ENCODE results near the gene G3BP2.
A peak's percentile ranks its signal among the peaks of the same experiment; 100 is the strongest.

Gene G3BP2

GRCh38 chr4:75654905-75655304, 18.3 kb downstream of the G3BP2 start:
- no peak for DNase-seq (ENCODE audit: extremely low spot score)
- ChIA-PET POLR2A (interaction anchor here (1.5 kb wide), 1 partner anchor 70 kb away, joined by 7 read pairs; the partner anchor contains the start of gene USO1), CTCF (no interaction called here)
- TF ChIP-seq CTBP1 (IDR thresholded peaks at IDR 0.05; ENCODE audit: borderline replicate concordance) (no peak), L3MBTL2 (conservative IDR thresholded peaks at IDR 0.05) (no peak), FOXK2 (IDR thresholded peaks at IDR 0.05) (no peak), SUZ12 (IDR thresholded peaks at IDR 0.05) (no peak), NFRKB (IDR thresholded peaks at IDR 0.05) (no peak), LEF1 (IDR thresholded peaks at IDR 0.05; ENCODE audit: borderline replicate concordance) (no peak), TARDBP (IDR thresholded peaks at IDR 0.05) (no peak), BHLHE40 (IDR thresholded peaks at IDR 0.05; ENCODE audit: borderline replicate concordance) (no peak), PKNOX1 (IDR thresholded peaks at IDR 0.05) (no peak), ZNF384 (IDR thresholded peaks at IDR 0.05) (no peak), SP1 (IDR thresholded peaks at IDR 0.05) (no peak), FOXA1 (IDR thresholded peaks at IDR 0.05) (no peak), ELF4 (IDR thresholded peaks at IDR 0.05) (no peak), ARNT (IDR thresholded peaks at IDR 0.05) (no peak)

DNA sequence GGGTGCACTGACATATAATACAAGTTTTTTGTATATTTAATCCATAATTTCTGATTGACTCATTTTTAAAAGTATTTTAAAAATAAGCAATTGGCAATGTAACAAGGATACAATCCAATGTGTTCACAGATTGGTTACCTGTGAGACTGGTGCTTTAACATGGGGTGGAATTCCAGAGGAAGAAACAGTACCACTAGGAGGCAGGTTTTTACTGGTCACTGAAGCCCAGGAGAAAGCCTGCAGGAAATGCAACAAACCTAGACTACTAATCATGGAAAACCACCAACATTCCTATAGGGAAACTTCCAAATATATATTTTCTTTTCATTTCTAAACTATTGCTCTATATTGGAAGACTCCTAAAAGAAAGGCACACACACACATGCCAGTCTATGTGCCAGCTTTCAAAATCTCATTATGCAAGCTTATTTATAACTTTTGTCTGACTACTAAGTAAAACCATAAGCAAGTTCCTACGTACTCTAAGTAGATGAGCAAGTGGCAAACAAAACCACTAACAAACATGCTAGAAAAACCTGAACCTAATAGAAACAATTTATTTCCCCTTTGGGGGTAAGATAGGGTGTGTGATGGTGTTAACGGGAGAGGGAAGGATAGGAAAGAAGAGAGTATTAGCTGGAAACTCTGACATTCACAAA, 19.2 kb downstream of the G3BP2 start:
- TF ChIP-seq SP1 (IDR thresholded peaks at IDR 0.05) (no peak), ARNT (IDR thresholded peaks at IDR 0.05) (no peak), TARDBP (IDR thresholded peaks at IDR 0.05) (no peak), ELF4 (IDR thresholded peaks at IDR 0.05) (no peak), L3MBTL2 (conservative IDR thresholded peaks at IDR 0.05) (no peak), LEF1 (IDR thresholded peaks at IDR 0.05; ENCODE audit: borderline replicate concordance) (no peak), CTBP1 (IDR thresholded peaks at IDR 0.05; ENCODE audit: borderline replicate concordance) (no peak), FOXA1 (IDR thresholded peaks at IDR 0.05) (no peak), NFRKB (IDR thresholded peaks at IDR 0.05) (no peak), SUZ12 (IDR thresholded peaks at IDR 0.05) (no peak), ZNF384 (IDR thresholded peaks at IDR 0.05) (no peak), HDGF (IDR thresholded peaks at IDR 0.05; ENCODE audit: borderline replicate concordance) (no peak), FOXK2 (IDR thresholded peaks at IDR 0.05) (no peak)
- ChIA-PET POLR2A (interaction anchor here (1.5 kb wide), 1 partner anchor 70 kb away, joined by 7 read pairs; the partner anchor contains the start of gene USO1), CTCF (no interaction called here)
- peak; percentile 25 for DNase-seq (ENCODE audit: extremely low spot score)

DNA sequence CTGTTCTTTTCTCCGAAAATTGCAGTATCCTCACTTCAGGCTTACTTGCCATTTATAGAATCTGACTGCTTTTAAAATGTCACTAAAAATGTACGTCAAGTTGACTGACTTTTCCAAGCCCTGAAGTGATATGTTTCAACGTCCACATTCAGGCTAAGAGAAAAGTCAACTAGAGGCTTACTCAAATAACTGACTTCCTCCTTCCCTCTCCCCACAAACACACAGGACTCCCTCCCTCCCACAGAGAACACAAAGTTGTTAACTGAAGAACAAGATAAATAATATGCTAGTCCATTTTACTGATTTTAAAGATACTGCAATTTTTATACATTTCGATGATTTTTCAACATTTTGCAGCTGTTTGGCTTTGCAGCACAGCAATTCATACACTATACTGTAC, 29.1 kb downstream of the G3BP2 start:
- TF ChIP-seq SUZ12 (IDR thresholded peaks at IDR 0.05) (no peak), ARNT (IDR thresholded peaks at IDR 0.05) (no peak), HDGF (IDR thresholded peaks at IDR 0.05; ENCODE audit: borderline replicate concordance) (no peak), ZNF384 (IDR thresholded peaks at IDR 0.05) (no peak), PKNOX1 (IDR thresholded peaks at IDR 0.05) (no peak), FOXM1 (IDR thresholded peaks at IDR 0.05; ENCODE audit: borderline replicate concordance) (no peak), FOXK2 (IDR thresholded peaks at IDR 0.05) (no peak), CTBP1 (IDR thresholded peaks at IDR 0.05; ENCODE audit: borderline replicate concordance) (no peak), ELF4 (IDR thresholded peaks at IDR 0.05) (no peak), TARDBP (IDR thresholded peaks at IDR 0.05) (no peak), LEF1 (IDR thresholded peaks at IDR 0.05; ENCODE audit: borderline replicate concordance) (no peak), BHLHE40 (IDR thresholded peaks at IDR 0.05; ENCODE audit: borderline replicate concordance) (no peak), FOXA1 (IDR thresholded peaks at IDR 0.05) (no peak), L3MBTL2 (conservative IDR thresholded peaks at IDR 0.05) (no peak), SP1 (IDR thresholded peaks at IDR 0.05) (no peak), NFRKB (IDR thresholded peaks at IDR 0.05) (no peak)
- POLR2A ChIA-PET = no interaction called here
- CTCF ChIA-PET = no interaction called here
- DNase-seq (ENCODE audit: extremely low spot score) = no peak

GRCh38 chr4:75643651-75644050, 29.6 kb downstream of the G3BP2 start:
- ChIA-PET CTCF (no interaction called here), POLR2A (no interaction called here)
- no peak for DNase-seq (ENCODE audit: extremely low spot score)
- TF ChIP-seq ARNT (IDR thresholded peaks at IDR 0.05) = no peak
- no peak for TF ChIP-seq HDGF (IDR thresholded peaks at IDR 0.05; ENCODE audit: borderline replicate concordance)

GRCh38 chr4:75639124-75639695, 34.0 kb downstream of the G3BP2 start:
- ChIA-PET CTCF (no interaction called here), POLR2A (no interaction called here)
- TF ChIP-seq L3MBTL2 (conservative IDR thresholded peaks at IDR 0.05) (no peak), BHLHE40 (IDR thresholded peaks at IDR 0.05; ENCODE audit: borderline replicate concordance) (no peak), ZNF384 (IDR thresholded peaks at IDR 0.05) (no peak), ARNT (IDR thresholded peaks at IDR 0.05) (no peak), SUZ12 (IDR thresholded peaks at IDR 0.05) (no peak), FOXK2 (IDR thresholded peaks at IDR 0.05) (no peak), FOXA1 (IDR thresholded peaks at IDR 0.05) (no peak), HDGF (IDR thresholded peaks at IDR 0.05; ENCODE audit: borderline replicate concordance) (no peak), NFRKB (IDR thresholded peaks at IDR 0.05) (no peak), LEF1 (IDR thresholded peaks at IDR 0.05; ENCODE audit: borderline replicate concordance) (no peak), SP1 (IDR thresholded peaks at IDR 0.05) (no peak)
- no peak for DNase-seq (ENCODE audit: extremely low spot score)

GRCh38 chr4:75637827-75638226, 35.4 kb downstream of the G3BP2 start:
- TF ChIP-seq FOXA1 (IDR thresholded peaks at IDR 0.05) (no peak), PKNOX1 (IDR thresholded peaks at IDR 0.05) (no peak), FOXM1 (IDR thresholded peaks at IDR 0.05; ENCODE audit: borderline replicate concordance) (no peak), ARNT (IDR thresholded peaks at IDR 0.05) (no peak), BHLHE40 (IDR thresholded peaks at IDR 0.05; ENCODE audit: borderline replicate concordance) (no peak), HDGF (IDR thresholded peaks at IDR 0.05; ENCODE audit: borderline replicate concordance) (no peak), SUZ12 (IDR thresholded peaks at IDR 0.05) (no peak)
- ChIA-PET POLR2A (no interaction called here), CTCF (no interaction called here)
- no peak for DNase-seq (ENCODE audit: extremely low spot score)
